ENCODE results near the gene CRABP2. TPM values are rescaled to one million over a fixed set of nuclear protein-coding genes. Genes with fewer than 3 reads are reported as not detected.

Gene CRABP2
- total RNA-seq, 1 donor from 2014 or later: 278 TPM

DNA sequence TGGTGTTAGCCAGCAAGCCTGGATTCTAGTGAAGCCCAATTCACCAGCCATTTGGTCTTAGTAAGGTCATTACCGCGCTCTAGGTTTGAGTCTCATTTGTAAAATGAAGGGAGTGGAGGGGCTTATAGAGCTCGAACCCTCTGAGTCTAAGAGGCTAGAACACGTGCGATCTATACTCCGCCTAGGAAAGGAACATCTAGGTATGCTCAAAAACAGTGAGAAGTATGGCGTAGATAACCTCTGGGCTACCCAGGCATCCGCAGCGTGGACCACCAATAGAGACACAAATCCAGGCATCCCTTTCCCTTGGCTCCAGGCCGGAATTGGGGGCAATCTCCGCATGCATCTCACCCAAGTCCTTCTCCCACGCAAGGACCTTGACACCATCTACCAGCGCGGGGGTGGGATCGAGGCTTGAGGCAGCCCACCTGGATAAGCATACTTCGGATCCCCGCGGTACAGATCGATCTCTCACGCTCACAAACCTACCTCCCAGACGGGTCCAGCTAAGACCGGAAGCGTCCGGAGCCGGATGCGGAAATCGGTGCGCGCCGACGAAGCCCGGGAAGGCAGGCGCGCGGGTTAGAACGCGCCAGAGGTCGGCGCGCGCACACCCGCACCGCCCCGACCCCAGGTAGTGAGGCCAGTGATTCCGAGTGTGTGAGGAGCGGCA is 22.7 kb upstream of the CRABP2 start, which contains the start of gene METTL25B:
Gene METTL25B, plus strand, starts transcription at position 544 of the 673 bp plus-strand sequence. CDS start 636 bp downstream, outside the sequence.
- H3K4me2 ChIP-seq (ENCODE audit: low read length): peak within 1 kb of the TSS; percentile 95
- FAIRE-seq (no peak), DNase-seq (ENCODE audit: low read depth) (peak; percentile 63)
- H3K9ac ChIP-seq (ENCODE audit: low read length): peak within 1 kb of the TSS; percentile 97
- H3K79me2 ChIP-seq (ENCODE audit: insufficient read depth, low read length): peaks cover 65% of the 10 kb centered on the region
- Mint-ChIP-seq H3K4me3 (ENCODE audit: unreplicated experiment) (no peak within 1 kb of the TSS), H3K4me1 (ENCODE audit: low read depth, unreplicated experiment) (peaks cover 4% of the 10 kb centered on the region), H3K36me3 (ENCODE audit: low read depth, unreplicated experiment) (peaks cover 15% of the 10 kb centered on the region), H3K9me3 (ENCODE audit: unreplicated experiment) (no peaks in the 10 kb centered on the region), H3K27ac (ENCODE audit: unreplicated experiment) (peak within 1 kb of the TSS; percentile 97), H3K27me3 (ENCODE audit: low read depth, unreplicated experiment) (no peaks in the 10 kb centered on the region)
- peaks cover 31% of the 10 kb centered on the region for H3K4me1 ChIP-seq (ENCODE audit: insufficient read depth, low read length)
- peaks cover 9% of the 10 kb centered on the region for H3K36me3 ChIP-seq (ENCODE audit: insufficient read depth, low read length)
- no peaks in the 10 kb centered on the region for H3K9me3 ChIP-seq (ENCODE audit: insufficient read depth, low read depth, low read length)
- TF ChIP-seq, protein P1, sequence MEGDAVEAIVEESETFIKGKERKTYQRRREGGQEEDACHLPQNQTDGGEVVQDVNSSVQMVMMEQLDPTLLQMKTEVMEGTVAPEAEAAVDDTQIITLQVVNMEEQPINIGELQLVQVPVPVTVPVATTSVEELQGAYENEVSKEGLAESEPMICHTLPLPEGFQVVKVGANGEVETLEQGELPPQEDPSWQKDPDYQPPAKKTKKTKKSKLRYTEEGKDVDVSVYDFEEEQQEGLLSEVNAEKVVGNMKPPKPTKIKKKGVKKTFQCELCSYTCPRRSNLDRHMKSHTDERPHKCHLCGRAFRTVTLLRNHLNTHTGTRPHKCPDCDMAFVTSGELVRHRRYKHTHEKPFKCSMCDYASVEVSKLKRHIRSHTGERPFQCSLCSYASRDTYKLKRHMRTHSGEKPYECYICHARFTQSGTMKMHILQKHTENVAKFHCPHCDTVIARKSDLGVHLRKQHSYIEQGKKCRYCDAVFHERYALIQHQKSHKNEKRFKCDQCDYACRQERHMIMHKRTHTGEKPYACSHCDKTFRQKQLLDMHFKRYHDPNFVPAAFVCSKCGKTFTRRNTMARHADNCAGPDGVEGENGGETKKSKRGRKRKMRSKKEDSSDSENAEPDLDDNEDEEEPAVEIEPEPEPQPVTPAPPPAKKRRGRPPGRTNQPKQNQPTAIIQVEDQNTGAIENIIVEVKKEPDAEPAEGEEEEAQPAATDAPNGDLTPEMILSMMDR (IDR thresholded peaks at IDR 0.05; ENCODE audit: insufficient read depth, low read depth, low read length): no peak
- no peak for TF ChIP-seq EZH2 (IDR thresholded peaks at IDR 0.05; ENCODE audit: insufficient read depth, low read length)
- H2AFZ ChIP-seq (ENCODE audit: low read depth, low read length): peak within 1 kb of the TSS; percentile 87
- H3K4me3 ChIP-seq (ENCODE audit: insufficient read depth, low read depth, low read length): peak within 1 kb of the TSS; percentile 100
- H3K27ac ChIP-seq (ENCODE audit: low read depth, low read length): peak within 1 kb of the TSS; percentile 98
- peaks cover 47% of the 10 kb centered on the region for H4K20me1 ChIP-seq (ENCODE audit: insufficient read depth, low read length)
- H3K27me3 ChIP-seq (ENCODE audit: insufficient read depth, low read length): no peaks in the 10 kb centered on the region

DNA sequence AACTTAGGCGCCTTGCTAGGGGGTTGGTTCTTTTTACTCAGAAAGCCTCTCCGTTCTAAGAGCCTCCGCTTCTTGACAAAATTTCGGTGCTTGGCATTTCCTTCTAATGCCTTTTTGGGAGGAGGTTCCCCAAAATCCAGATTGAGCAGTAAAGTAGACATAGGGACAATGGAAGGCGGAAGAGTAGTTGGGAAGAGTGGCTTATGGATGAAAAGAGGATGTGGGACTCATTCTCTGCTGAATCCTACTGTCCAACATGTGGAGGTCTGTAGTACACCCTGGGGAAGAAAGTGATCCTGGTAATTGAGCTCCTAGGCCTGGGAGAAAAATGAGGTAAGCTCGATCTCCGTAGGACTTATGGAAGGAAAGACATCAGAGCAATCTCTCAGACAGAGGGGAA is 22.1 kb upstream of the CRABP2 start:
- Histone ChIP-seq H3K4me2 (ENCODE audit: low read length) (peak overlapping the region; percentile 95), H3K79me2 (ENCODE audit: insufficient read depth, low read length) (peaks cover 68% of the 10 kb centered on the region), H3K9me3 (ENCODE audit: insufficient read depth, low read depth, low read length) (no peaks in the 10 kb centered on the region), H3K4me1 (ENCODE audit: insufficient read depth, low read length) (peaks cover 31% of the 10 kb centered on the region), H3K27me3 (ENCODE audit: insufficient read depth, low read length) (no peaks in the 10 kb centered on the region), H3K9ac (ENCODE audit: low read length) (peak overlapping the region; percentile 97), H4K20me1 (ENCODE audit: insufficient read depth, low read length) (peaks cover 52% of the 10 kb centered on the region), H3K27ac (ENCODE audit: low read depth, low read length) (peak overlapping the region; percentile 98), H3K4me3 (ENCODE audit: insufficient read depth, low read depth, low read length) (peak overlapping the region; percentile 100), H2AFZ (ENCODE audit: low read depth, low read length) (no peak overlapping the region), H3K36me3 (ENCODE audit: insufficient read depth, low read length) (peaks cover 14% of the 10 kb centered on the region)
- Mint-ChIP-seq H3K4me3 (ENCODE audit: unreplicated experiment) (no peak overlapping the region), H3K27me3 (ENCODE audit: low read depth, unreplicated experiment) (no peaks in the 10 kb centered on the region), H3K27ac (ENCODE audit: unreplicated experiment) (peak overlapping the region; percentile 97), H3K9me3 (ENCODE audit: unreplicated experiment) (no peaks in the 10 kb centered on the region), H3K36me3 (ENCODE audit: low read depth, unreplicated experiment) (peaks cover 12% of the 10 kb centered on the region), H3K4me1 (ENCODE audit: low read depth, unreplicated experiment) (peaks cover 4% of the 10 kb centered on the region)
- DNase-seq (ENCODE audit: low read depth): no peak
- FAIRE-seq: no peak
- no peak for TF ChIP-seq EZH2 (IDR thresholded peaks at IDR 0.05; ENCODE audit: insufficient read depth, low read length)
- TF ChIP-seq, protein P1 (IDR thresholded peaks at IDR 0.05; ENCODE audit: insufficient read depth, low read depth, low read length): no peak

All from astrocyte (in vitro differentiated cells and primary cell).